HUES6 (cell line): ENCODE data around the gene OR5AR1.
"Not testable (repeated sequence)": the region's sequence is repeated elsewhere in the genome, so short reads cannot be mapped to it uniquely, and the experiment has no call there.

ENCODE experiments used
- H3K27ac ChIP-seq: 2 replicates; pipeline ENCODE4 v1.7.0; 2013; ENCODE audit warnings: low read depth, mild to moderate bottlenecking, low read length, inconsistent platforms
- H3K27me3 ChIP-seq: 2 replicates; pipeline ENCODE4 v1.6.1; 2013; ENCODE audit warnings: low read length; ENCODE audit not compliant: control insufficient read depth, insufficient read depth
- H3K36me3 ChIP-seq: 2 replicates; pipeline ENCODE4 v1.6.1; 2013; ENCODE audit warnings: low read length; ENCODE audit not compliant: control insufficient read depth, insufficient read depth
- H3K4me1 ChIP-seq: 2 replicates; pipeline ENCODE4 v1.6.1; 2013; ENCODE audit warnings: low read length; ENCODE audit not compliant: control insufficient read depth, insufficient read depth
- H3K4me3 ChIP-seq: 2 replicates; pipeline ENCODE4 v1.5.1; 2013; ENCODE audit warnings: low read depth, low read length
- H3K9ac ChIP-seq: one replicate; pipeline ENCODE4 v1.6.1; 2013; ENCODE audit warnings: mild to moderate bottlenecking, low read length
- H3K9me3 ChIP-seq: 2 replicates; pipeline ENCODE4 v1.6.1; 2013; ENCODE audit warnings: low read depth, low read length; ENCODE audit not compliant: control insufficient read depth, insufficient read depth

The OR5AR1 gene

DNA sequence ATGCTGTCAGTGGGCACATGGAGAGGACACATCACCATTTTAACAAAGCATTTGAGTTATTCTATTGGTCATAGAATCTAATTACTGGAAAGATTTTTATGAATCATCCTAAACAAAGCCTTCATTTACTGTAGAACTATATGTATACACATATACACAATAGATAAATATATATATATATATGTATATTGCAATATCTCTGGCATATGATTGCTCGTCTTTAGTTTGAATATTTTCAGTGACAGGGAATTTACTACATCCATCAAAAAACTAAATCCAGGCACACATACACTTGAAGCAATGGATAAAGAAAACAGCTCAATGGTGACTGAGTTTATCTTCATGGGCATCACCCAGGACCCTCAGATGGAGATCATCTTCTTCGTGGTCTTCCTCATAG is at the start of gene OR5AR1:
Gene OR5AR1, plus strand, starts transcription at position 301 of the 400 bp plus-strand sequence. Its CDS starts 0 bp downstream, at position 301.
- Histone ChIP-seq H3K4me1 (peaks cover 18% of the 10 kb centered on the region), H3K27ac (no peak within 1 kb of the TSS), H3K9me3 (peaks cover 3% of the 10 kb centered on the region; the same call in 1 of the 2 replicates), H3K4me3 (no peak within 1 kb of the TSS), H3K27me3 (no peaks in the 10 kb centered on the region), H3K9ac (no peak within 1 kb of the TSS), H3K36me3 (no peaks in the 10 kb centered on the region)

DNA sequence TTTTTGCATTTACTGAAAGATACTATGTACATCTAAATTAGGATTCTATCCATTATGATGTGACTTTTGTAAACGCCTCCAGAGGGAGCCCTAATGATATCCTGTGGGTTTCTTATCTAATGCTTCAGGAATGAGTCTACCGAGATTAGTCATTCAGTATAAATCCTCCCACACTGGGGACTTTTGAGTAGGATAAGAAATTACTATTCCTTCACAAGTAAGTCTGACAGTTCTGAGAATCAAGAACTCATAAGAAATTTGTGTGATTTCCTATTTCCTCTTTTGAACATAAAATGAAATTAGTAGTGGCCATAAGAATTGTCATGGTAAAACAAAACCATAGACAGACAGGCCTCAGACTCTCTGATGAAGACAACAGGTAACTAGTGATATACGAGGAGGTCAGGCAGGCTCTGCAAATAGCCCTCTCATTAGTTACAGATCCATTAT is 38.8 kb upstream of the OR5AR1 start:
- H3K27me3 ChIP-seq = no peaks in the 10 kb centered on the region
- no peaks in the 10 kb centered on the region for H3K36me3 ChIP-seq
- no peak overlapping the region for H3K9ac ChIP-seq
- no peak overlapping the region for H3K27ac ChIP-seq
- no peak overlapping the region for H3K4me3 ChIP-seq
- no peaks in the 10 kb centered on the region for H3K9me3 ChIP-seq
- H3K4me1 ChIP-seq = peaks cover 3% of the 10 kb centered on the region; the same call in 1 of the 2 replicates

DNA sequence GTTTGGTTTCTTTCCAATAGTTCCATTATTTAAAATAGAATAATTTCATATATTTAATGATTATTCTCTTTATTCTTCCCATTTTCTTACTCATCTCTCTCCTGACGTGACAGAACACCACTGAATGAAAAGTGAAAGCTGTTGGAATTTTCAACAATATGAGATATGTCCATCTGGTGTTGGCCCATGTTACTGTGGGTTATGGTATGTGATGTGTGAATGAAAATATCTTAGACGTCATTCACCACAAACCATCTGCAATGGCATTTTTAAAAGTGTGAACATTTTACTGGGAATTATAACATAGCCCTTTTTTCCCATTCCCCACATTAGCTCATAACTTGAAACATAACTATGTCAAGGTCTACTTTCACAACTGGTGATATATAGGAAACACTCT is 37.5 kb upstream of the OR5AR1 start:
- Histone ChIP-seq H3K36me3 (no peaks in the 10 kb centered on the region), H3K9me3 (no peaks in the 10 kb centered on the region), H3K9ac (no peak overlapping the region)

DNA sequence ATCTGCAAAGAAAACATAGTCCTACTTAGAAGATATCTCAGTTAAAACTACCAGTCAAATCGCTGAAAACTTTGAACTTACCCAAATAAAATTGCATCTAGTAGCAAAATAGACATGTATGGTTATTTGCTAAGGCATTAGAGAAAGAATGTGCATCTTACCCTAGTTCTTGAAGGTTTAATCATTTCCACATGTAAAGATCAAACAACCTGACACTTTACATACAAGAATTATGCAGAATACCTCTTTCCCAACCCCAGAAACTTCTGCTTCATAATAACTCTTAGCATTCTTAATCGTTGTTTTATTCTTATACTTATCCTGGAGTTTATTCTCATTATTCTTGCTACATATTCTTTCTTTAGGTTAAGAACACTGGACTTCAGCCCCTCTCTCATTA is 31.2 kb upstream of the OR5AR1 start:
- H3K4me3 ChIP-seq = no peak overlapping the region
- H3K9ac ChIP-seq = no peak overlapping the region
- no peaks in the 10 kb centered on the region for H3K9me3 ChIP-seq

More for the DNA sequence above, 37.5 kb upstream of the OR5AR1 start:
- H3K4me3 ChIP-seq = no peak overlapping the region
- H3K27ac ChIP-seq = no peak overlapping the region
- peaks cover 3% of the 10 kb centered on the region; the same call in 1 of the 2 replicates for H3K4me1 ChIP-seq
- H3K27me3 ChIP-seq = no peaks in the 10 kb centered on the region

DNA sequence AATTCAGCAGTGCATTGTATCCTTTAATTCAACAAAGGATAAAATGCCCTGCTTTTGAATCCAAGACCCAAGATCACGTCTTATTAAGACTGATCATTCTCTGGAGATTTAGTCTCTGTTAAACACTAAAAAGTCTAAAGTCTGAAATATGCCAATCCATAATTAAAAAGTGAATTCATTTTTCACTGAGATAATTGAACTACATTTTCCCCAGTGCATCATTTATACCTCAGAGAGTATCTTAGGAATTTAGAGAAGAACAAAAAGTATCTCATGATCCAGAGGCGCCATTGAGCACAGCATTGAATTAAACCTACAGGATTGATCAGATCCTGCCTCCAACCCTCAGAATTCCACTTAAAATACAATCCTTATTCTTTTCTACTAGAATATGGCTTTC is 26.6 kb upstream of the OR5AR1 start:
- H3K27me3 ChIP-seq = no peaks in the 10 kb centered on the region
- no peaks in the 10 kb centered on the region for H3K9me3 ChIP-seq

More for the DNA sequence above, 31.2 kb upstream of the OR5AR1 start:
- Histone ChIP-seq H3K4me1 (no peaks in the 10 kb centered on the region), H3K27me3 (no peaks in the 10 kb centered on the region), H3K27ac (no peak overlapping the region), H3K36me3 (no peaks in the 10 kb centered on the region)

DNA sequence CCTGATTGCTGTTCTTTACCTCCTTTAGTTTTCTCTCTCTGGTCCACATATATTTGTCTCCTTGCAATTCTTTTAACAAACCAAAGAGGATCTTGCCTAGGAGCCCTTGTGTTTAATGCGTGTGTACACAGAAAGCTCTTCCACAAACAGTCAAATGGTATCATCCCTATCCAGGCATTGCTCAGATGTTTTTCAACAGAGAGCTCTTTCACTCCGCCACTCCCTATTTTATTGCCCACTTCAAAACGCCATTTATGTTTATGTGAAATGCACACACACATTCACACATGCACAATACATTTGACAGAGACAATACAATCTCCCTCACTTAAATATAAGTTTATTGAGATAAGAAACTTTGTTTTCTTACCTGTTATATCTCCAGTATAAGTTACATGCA is 26.0 kb upstream of the OR5AR1 start:
- H3K36me3 ChIP-seq = no peaks in the 10 kb centered on the region
- no peaks in the 10 kb centered on the region for H3K4me1 ChIP-seq
- H3K27ac ChIP-seq = no peak overlapping the region
- no peaks in the 10 kb centered on the region for H3K9me3 ChIP-seq
- no peak overlapping the region for H3K4me3 ChIP-seq
- H3K27me3 ChIP-seq = no peaks in the 10 kb centered on the region
- no peak overlapping the region for H3K9ac ChIP-seq

More for the DNA sequence above, 26.6 kb upstream of the OR5AR1 start:
- Histone ChIP-seq H3K4me1 (no peaks in the 10 kb centered on the region), H3K36me3 (no peaks in the 10 kb centered on the region), H3K27ac (no peak overlapping the region), H3K9ac (no peak overlapping the region), H3K4me3 (no peak overlapping the region)

DNA sequence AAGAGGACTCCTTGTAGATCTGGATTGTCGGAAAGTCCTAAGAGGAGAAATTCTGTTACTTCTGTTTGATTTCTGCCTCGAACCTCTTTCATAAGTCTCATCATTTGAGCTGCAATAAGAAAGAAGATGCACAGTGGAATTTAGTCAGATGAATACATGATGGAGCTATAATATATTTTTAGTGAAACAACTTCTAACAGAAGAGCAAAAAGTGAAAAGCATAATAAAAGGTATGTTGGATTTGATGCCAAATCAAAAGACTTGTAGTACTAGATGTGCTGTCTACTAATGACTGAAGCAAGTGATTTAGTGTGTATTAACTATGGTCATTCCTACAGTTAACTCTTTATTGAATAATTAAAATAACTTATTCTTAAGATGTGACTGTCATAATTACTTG is 21.1 kb upstream of the OR5AR1 start, which contains the start of gene OR5AP2:
Gene OR5AP2, minus strand, starts transcription at position 101 of the 400 bp plus-strand sequence. Its CDS starts 0 bp downstream, at position 101.
- H3K9ac ChIP-seq = no peak within 1 kb of the TSS
- H3K27ac ChIP-seq = no peak within 1 kb of the TSS
- no peak within 1 kb of the TSS for H3K4me3 ChIP-seq
- no peaks in the 10 kb centered on the region for H3K36me3 ChIP-seq
- H3K9me3 ChIP-seq = no peaks in the 10 kb centered on the region
- no peaks in the 10 kb centered on the region for H3K4me1 ChIP-seq
- no peaks in the 10 kb centered on the region for H3K27me3 ChIP-seq

DNA sequence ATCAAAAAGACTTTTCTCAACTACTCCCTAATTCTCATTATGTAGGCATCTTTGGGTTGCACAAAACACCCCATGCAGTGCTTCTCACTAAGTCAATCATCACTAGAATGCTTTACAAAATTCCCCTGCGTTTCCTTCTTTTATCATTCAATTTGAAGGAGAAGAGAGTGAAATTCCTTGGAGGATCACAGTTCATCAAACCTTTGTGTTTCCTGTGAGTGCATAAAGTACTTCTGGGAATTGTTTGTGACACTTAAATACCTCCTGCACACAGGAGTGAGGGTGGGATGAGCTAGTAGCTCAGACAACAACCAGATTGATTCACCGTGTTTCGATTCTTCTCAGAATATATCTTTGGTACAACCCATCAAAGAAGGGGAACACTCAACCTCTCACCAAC is 3.7 kb upstream of the OR5AR1 start:
- peak overlapping the region; percentile 82 for H3K27ac ChIP-seq
- H3K4me3 ChIP-seq = peak overlapping the region; percentile 28
- H3K9ac ChIP-seq = peak overlapping the region; percentile 67
- peaks cover 18% of the 10 kb centered on the region for H3K4me1 ChIP-seq
- H3K9me3 ChIP-seq = peaks cover 4% of the 10 kb centered on the region; the same call in 1 of the 2 replicates
- no peaks in the 10 kb centered on the region for H3K27me3 ChIP-seq
- H3K36me3 ChIP-seq = no peaks in the 10 kb centered on the region

DNA sequence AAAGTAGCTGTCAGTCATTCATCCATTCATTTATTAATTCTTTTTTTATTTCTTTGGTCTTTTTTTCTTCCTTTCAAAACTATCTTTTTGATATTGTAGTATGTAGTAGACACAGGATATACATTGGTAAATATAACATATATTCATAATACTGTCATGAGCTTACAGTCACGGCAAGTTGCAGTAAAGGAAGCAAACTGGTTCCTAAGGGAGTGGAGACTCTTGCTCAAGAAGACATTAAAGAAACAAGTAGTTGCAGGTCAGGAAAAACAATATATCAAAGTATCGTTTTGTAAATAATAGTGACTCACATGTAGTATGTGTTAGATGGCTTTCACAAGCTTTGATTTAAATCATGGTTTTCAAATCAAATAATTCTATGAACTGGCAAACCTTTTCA is 7.5 kb downstream of the OR5AR1 start:
- no peak overlapping the region for H3K27ac ChIP-seq
- H3K36me3 ChIP-seq = no peaks in the 10 kb centered on the region
- H3K9me3 ChIP-seq = 0 out of 2 replicates have a peak, but pooled peaks cover 4% of the 10 kb centered on the region
- no peak overlapping the region for H3K4me3 ChIP-seq
- H3K27me3 ChIP-seq = no peaks in the 10 kb centered on the region
- H3K4me1 ChIP-seq = no peaks in the 10 kb centered on the region
- no peak overlapping the region for H3K9ac ChIP-seq

DNA sequence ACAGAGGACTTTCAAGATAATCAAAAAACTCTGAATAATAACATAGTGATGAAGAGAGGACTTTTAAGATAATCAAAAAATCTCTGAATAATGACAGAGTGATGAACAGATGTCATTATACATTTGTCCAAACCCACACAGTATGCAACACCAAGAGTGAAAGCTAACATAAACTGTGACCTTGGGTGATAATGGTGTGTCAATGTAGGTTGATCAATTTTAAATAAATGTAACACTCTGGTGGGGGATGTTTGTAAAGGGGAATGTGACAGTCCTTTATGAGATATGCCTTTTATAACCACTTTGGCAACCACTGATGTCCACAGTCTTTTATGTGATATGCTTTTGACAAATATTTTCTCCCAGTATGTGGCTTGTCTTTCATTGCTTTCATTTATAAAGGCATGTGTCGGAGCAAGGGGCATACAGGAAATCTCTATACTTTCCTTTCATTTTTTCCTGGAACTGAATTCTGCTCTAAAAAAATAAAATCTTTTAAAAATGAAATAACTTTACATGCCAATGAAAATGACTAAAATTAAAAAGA is 25.1 kb downstream of the OR5AR1 start:
- H3K36me3 ChIP-seq = no peaks in the 10 kb centered on the region

DNA sequence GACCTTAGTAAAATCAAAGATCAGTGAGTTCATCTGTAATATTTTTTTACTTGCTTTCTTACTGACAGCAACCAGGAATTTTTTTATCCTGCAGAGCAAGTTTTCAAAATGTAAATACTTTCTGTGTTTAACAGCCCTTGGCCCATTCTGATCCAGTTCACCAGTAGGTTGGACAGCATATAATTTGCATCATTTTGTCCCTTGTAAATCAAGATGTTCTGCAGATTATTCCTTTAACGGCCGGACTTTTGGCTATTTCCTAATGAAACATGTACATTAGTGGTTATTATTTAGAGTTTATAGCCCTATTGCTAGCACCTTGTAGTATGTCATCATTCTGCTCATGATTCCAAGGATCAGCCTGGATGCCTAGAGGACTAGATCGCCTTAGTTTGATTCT is 27.7 kb downstream of the OR5AR1 start:
- H3K9ac ChIP-seq, H3K27ac ChIP-seq, H3K36me3 ChIP-seq, H3K9me3 ChIP-seq, H3K4me3 ChIP-seq, H3K27me3 ChIP-seq, H3K4me1 ChIP-seq: not testable (repeated sequence)

More for the DNA sequence above, 25.1 kb downstream of the OR5AR1 start:
- H3K27ac ChIP-seq = no peak overlapping the region
- H3K9ac ChIP-seq = no peak overlapping the region
- no peaks in the 10 kb centered on the region for H3K27me3 ChIP-seq
- H3K4me1 ChIP-seq = peaks cover 4% of the 10 kb centered on the region; the same call in 1 of the 2 replicates
- H3K4me3 ChIP-seq = no peak overlapping the region
- no peaks in the 10 kb centered on the region for H3K9me3 ChIP-seq
